B cell (primary cell): ENCODE results near the gene SEZ6L2. TPM values are rescaled to one million over a fixed set of nuclear protein-coding genes. Genes with fewer than 3 reads are reported as not detected.

Experiments
- ATAC-seq: fragments of 200-7000 bp; cut with Tn5 transposase; one replicate; pipeline ENCODE4 v1.10.0; 2021; ENCODE audit warnings: low read depth, mild to moderate bottlenecking, moderate number of reproducible peaks, moderate library complexity
- CTCF ChIA-PET: fragments of 350-600 bp; sonication (Branson Sonifier 250); formaldehyde crosslinking; loops from one replicate; lab custom pipeline; 2021; ENCODE audit warnings: antibody characterized with exemption, inconsistent platforms; lab: Charles Lee
- POLR2A ChIA-PET: fragments of 350-600 bp; sonication (Branson Sonifier 250); formaldehyde crosslinking; loops from one replicate; lab custom pipeline; 2021; ENCODE audit warnings: antibody characterized with exemption; lab: Charles Lee
- DNase-seq: peaks from one replicate; pipeline ENCODE4 v3.0.0; 2013
- H2AFZ ChIP-seq: 2 replicates; pipeline ENCODE4 v1.6.1; 2012; ENCODE audit warnings: mild to moderate bottlenecking, low read depth, low read length; ENCODE audit not compliant: insufficient read depth, poor library complexity, severe bottlenecking
- H3K27ac ChIP-seq, 2 donors: 1 replicate in 1 of 2; 2 replicates in 1 of 2; pipeline ENCODE4 v1.5.1; 2012 to 2013; ENCODE audit warnings: low read length in 2 of 2, mild to moderate bottlenecking in 2 of 2, moderate library complexity in 1 of 2
- H3K27me3 ChIP-seq, 4 experiments: fragments of 200-600 bp in 1 of 4; sonication (generic) in 1 of 4; replicated peaks in 1 of 4; 1 replicate in 2 of 4; 2 replicates in 2 of 4; pipeline versions ENCODE4 v1.6.1 to v1.7.0; 2013 to 2016; ENCODE audit warnings: low read length in 3 of 4, mild to moderate bottlenecking in 2 of 4, mixed read lengths in 1 of 4, moderate library complexity in 1 of 4; ENCODE audit not compliant: insufficient read depth in 4 of 4, control insufficient read depth in 3 of 4; ENCODE audit errors: control extremely low read depth in 1 of 4
- H3K36me3 ChIP-seq, 2 experiments: replicated peaks in 1 of 2; 1 replicate in 1 of 2; 2 replicates in 1 of 2; pipeline versions ENCODE4 v1.6.1 to v1.7.1; 2013; ENCODE audit warnings: low read length in 1 of 2; ENCODE audit not compliant: insufficient read depth in 2 of 2, control insufficient read depth in 1 of 2; ENCODE audit errors: control extremely low read depth in 1 of 2, extremely low read depth in 1 of 2
- H3K4me1 ChIP-seq, 2 donors: fragments of 200-600 bp in 1 of 2; sonication (generic) in 1 of 2; 1 replicate in 1 of 2; 2 replicates in 1 of 2; pipeline versions ENCODE4 v1.5.1 to v1.6.1; 2013 to 2017; ENCODE audit warnings: low read length in 2 of 2; ENCODE audit not compliant: control insufficient read depth in 2 of 2, insufficient read depth in 2 of 2
- H3K4me2 ChIP-seq: replicated peaks from 2 replicates; pipeline ENCODE3; 2012; ENCODE audit warnings: mild to moderate bottlenecking, low read depth, low read length; ENCODE audit not compliant: poor library complexity, severe bottlenecking
- H3K4me3 ChIP-seq, 5 experiments: fragments of 200-600 bp in 1 of 5; sonication (generic) in 1 of 5; 1 replicate in 3 of 5; 2 replicates in 2 of 5; pipeline versions ENCODE4 v1.5.1 to v1.7.0; 2011 to 2016; ENCODE audit warnings: low read length in 4 of 5, mild to moderate bottlenecking in 4 of 5, low read depth in 2 of 5, control low read depth in 1 of 5, moderate library complexity in 1 of 5; ENCODE audit not compliant: insufficient read depth in 1 of 5; ENCODE audit errors: control extremely low read depth in 1 of 5, extremely low read depth in 1 of 5
- H3K79me2 ChIP-seq: fragments of 200-600 bp; sonication (generic); one replicate; pipeline ENCODE4 v1.6.0; 2016; ENCODE audit warnings: low read length; ENCODE audit not compliant: control insufficient read depth, insufficient read depth
- H3K9ac ChIP-seq: fragments of 200-600 bp; sonication (generic); 2 replicates; pipeline ENCODE4 v1.6.1; 2017; ENCODE audit warnings: mild to moderate bottlenecking, low read length, moderate library complexity
- H3K9me3 ChIP-seq, 3 donors: one replicate each; pipeline versions ENCODE4 v1.6.1 to v1.7.1; 2013; ENCODE audit warnings: low read length in 2 of 3; ENCODE audit not compliant: control insufficient read depth in 2 of 3, insufficient read depth in 1 of 3; ENCODE audit errors: control extremely low read depth in 1 of 3
- H4K20me1 ChIP-seq: 2 replicates; pipeline ENCODE4 v1.6.0; 2012; ENCODE audit warnings: mild to moderate bottlenecking, low read length; ENCODE audit not compliant: insufficient read depth, control insufficient read depth, poor library complexity, severe bottlenecking
- H3K27ac Mint-ChIP-seq: one replicate; pipeline ENCODE4 v1.8.0; 2021; ENCODE audit warnings: mixed read lengths
- H3K27me3 Mint-ChIP-seq: one replicate; pipeline ENCODE4 v1.8.0; 2021; ENCODE audit warnings: mixed read lengths
- H3K4me1 Mint-ChIP-seq: one replicate; pipeline ENCODE4 v1.8.0; 2021; ENCODE audit warnings: mixed read lengths
- H3K4me3 Mint-ChIP-seq: one replicate; pipeline ENCODE4 v1.8.0; 2021; ENCODE audit warnings: mixed read lengths
- H3K9me3 Mint-ChIP-seq: one replicate; pipeline ENCODE4 v1.8.0; 2022; ENCODE audit warnings: mixed read lengths; ENCODE audit not compliant: insufficient read depth
- CTCF ChIP-seq: fragments of 200-600 bp; IDR thresholded peaks from one replicate; pipeline ENCODE4 v1.8.0; 2022; ENCODE audit warnings: antibody characterized with exemption, mild to moderate bottlenecking
- EZH2 ChIP-seq: IDR thresholded peaks from 2 replicates; pipeline ENCODE4 v1.6.1; 2012; ENCODE audit warnings: borderline replicate concordance, low read depth, mild to moderate bottlenecking, moderate library complexity, low read length; ENCODE audit not compliant: insufficient read depth, poor library complexity, severe bottlenecking
- WGBS: methylation state at CpG from one replicate; pipeline ENCODE4 v1.1.5; 2013; ENCODE audit warnings: missing lambda C conversion rate; ENCODE audit not compliant: insufficient coverage; 5-methylcytosine and 5-hydroxymethylcytosine counted together
- intact Hi-C: fragments of 100-400 bp; cut with micrococcal nuclease; formaldehyde crosslinking; loops from one replicate; pipeline ENCODE4 v1.10.0; 2022
- polyA plus RNA-seq: library from polyadenylated mRNA; depleted of rRNA; stranded (reverse); fragments of >200 nt; gene quantifications from 2 replicates; pipeline ENCODE4 v1.2.3, GENCODE V29; 2012
- total RNA-seq, 2 donors: library from RNA; stranded (reverse); fragments of 120-200 nt in 1 of 2; gene quantifications; 1 replicate in 1 of 2; 2 replicates in 1 of 2; pipeline versions ENCODE4 v1.2.3 to v1.2.4, GENCODE V29; 2013 to 2022

SEZ6L2 gene
- total and polyA plus RNA-seq, 2 donors (not counting 1 experiment from before 2014, with no cell fraction given) = 0.10 TPM; not detected in 1

DNA sequence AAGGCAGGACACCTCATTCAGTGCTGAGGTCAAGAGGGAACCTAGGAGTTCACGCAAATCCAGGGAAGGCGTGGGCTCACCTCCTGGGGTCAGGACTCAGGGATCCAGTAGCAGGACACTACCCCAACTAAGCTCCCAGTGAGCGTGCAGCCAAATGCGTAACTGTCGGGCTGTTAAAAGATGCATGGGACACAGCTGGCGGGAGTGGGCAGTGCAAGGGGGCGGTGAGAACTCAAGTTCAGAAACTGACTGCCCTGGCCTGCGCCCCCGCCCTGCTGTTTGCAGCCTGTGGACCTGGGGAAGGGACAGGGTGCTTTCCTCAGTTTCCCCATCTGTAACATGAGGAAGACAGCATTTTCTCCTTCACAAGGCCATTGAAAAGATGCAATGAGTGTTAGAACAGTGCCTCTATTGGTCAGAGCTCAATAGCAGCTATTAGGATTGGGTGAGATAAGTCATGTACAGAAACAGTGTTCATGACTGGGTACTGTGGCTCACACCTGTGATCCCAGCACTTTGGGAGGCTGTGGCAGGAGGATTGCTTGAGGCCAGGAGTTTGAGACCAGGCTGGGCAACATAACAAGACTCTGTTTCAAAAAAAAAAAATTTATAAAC, 56.5 kb downstream of the SEZ6L2 start:
- H3K4me3 Mint-ChIP-seq = no peak overlapping the region
- no peaks in the 10 kb centered on the region for H3K9me3 Mint-ChIP-seq

More for the DNA sequence above, 56.5 kb downstream of the SEZ6L2 start:
- H3K79me2 ChIP-seq = no peaks in the 10 kb centered on the region
- H2AFZ ChIP-seq = no peak overlapping the region
- DNase-seq (no peak), ATAC-seq (no peak)
- POLR2A ChIA-PET = interaction anchor here (0.7 kb wide), 1 partner anchor 53 kb away, joined by 3 read pairs; no protein-coding TSS in a partner anchor
- no peaks in the 10 kb centered on the region for H3K9me3 ChIP-seq
- peaks cover 0 to 61% of the 10 kb centered on the region in 2 experiments for H3K36me3 ChIP-seq
- WGBS = 96% methylated on average over 7 of the region's 9 CpGs
- Mint-ChIP-seq H3K27ac (no peak overlapping the region), H3K4me1 (no peaks in the 10 kb centered on the region), H3K27me3 (no peaks in the 10 kb centered on the region)
- no peak overlapping the region for H3K9ac ChIP-seq
- H3K27me3 ChIP-seq = no peaks in the 10 kb centered on the region
- no peak overlapping the region for H3K4me3 ChIP-seq
- TF ChIP-seq CTCF (no peak), EZH2 (no peak)
- H3K4me2 ChIP-seq = no peak overlapping the region
- CTCF ChIA-PET = no interaction called here
- intact Hi-C loops = no loop called here
- no peak overlapping the region for H3K27ac ChIP-seq
- H3K4me1 ChIP-seq = no peaks in the 10 kb centered on the region
- H4K20me1 ChIP-seq = no peaks in the 10 kb centered on the region
